ENCODE results near the gene BCAS1.

- TF ChIP-seq CTCF (conservative IDR thresholded peaks at IDR 0.05) (no peak), ZFX (IDR thresholded peaks at IDR 0.05) (no peak)
These were observed 6.8 kb downstream of the BCAS1 start for GRCh38 chr20:54063580-54063979.

Data from C4-2B (cell line).